CD14-positive monocyte (primary cell): ENCODE data around the gene CASK. TPM values are rescaled to one million over a fixed set of nuclear protein-coding genes. Genes with fewer than 3 reads are reported as not detected.
A peak's percentile ranks its signal among the peaks of the same experiment; 100 is the strongest.

Experiments used
- DNase-seq, 3 donors: peaks; one replicate each; pipeline ENCODE4 v3.0.0-alpha.2; 2011 to 2022
- H2AFZ ChIP-seq: 2 replicates; pipeline ENCODE4 v1.6.0; 2012; ENCODE audit warnings: mild to moderate bottlenecking, low read depth, low read length, inconsistent platforms; ENCODE audit not compliant: insufficient read depth, poor library complexity, severe bottlenecking
- H3K27ac ChIP-seq, 2 donors: 1 replicate in 1 of 2; 2 replicates in 1 of 2; pipeline ENCODE4 v1.5.1; 2012 to 2013; ENCODE audit warnings: low read length in 2 of 2, control low read depth in 1 of 2, inconsistent platforms in 1 of 2, low read depth in 1 of 2, mild to moderate bottlenecking in 1 of 2
- H3K27me3 ChIP-seq, 2 donors: one replicate each; pipeline versions ENCODE4 v1.6.0 to v1.6.1; 2011 to 2013; ENCODE audit warnings: low read length in 2 of 2; ENCODE audit not compliant: control insufficient read depth in 2 of 2, insufficient read depth in 2 of 2
- H3K36me3 ChIP-seq, 2 donors: replicated peaks in 1 of 2; 1 replicate in 1 of 2; 2 replicates in 1 of 2; pipeline versions ENCODE4 v1.5.1 to v1.6.1; 2012 to 2013; ENCODE audit warnings: low read length in 2 of 2, control low read depth in 1 of 2, inconsistent platforms in 1 of 2, mild to moderate bottlenecking in 1 of 2; ENCODE audit not compliant: insufficient read depth in 2 of 2, control insufficient read depth in 1 of 2
- H3K4me1 ChIP-seq, 2 donors: 1 replicate in 1 of 2; 2 replicates in 1 of 2; pipeline versions ENCODE4 v1.5.1 to v1.6.1; 2012 to 2013; ENCODE audit warnings: low read length in 2 of 2, control low read depth in 1 of 2, inconsistent platforms in 1 of 2, mild to moderate bottlenecking in 1 of 2, moderate library complexity in 1 of 2; ENCODE audit not compliant: insufficient read depth in 2 of 2, control insufficient read depth in 1 of 2
- H3K4me2 ChIP-seq: replicated peaks from 2 replicates; pipeline ENCODE3; 2012; ENCODE audit warnings: low read length, moderate library complexity, mild to moderate bottlenecking; ENCODE audit not compliant: poor library complexity, severe bottlenecking; ENCODE audit errors: extremely low read depth
- H3K4me3 ChIP-seq, 3 experiments: fragments of 200-600 bp in 1 of 3; sonication (generic) in 1 of 3; replicated peaks in 1 of 3; 1 replicate in 2 of 3; 2 replicates in 1 of 3; pipeline ENCODE4 v1.5.1; 2011 to 2013; ENCODE audit warnings: low read length in 3 of 3, mild to moderate bottlenecking in 3 of 3, control low read depth in 2 of 3, low read depth in 2 of 3, inconsistent platforms in 1 of 3, moderate library complexity in 1 of 3
- H3K79me2 ChIP-seq: 2 replicates; pipeline ENCODE4 v1.6.0; 2012; ENCODE audit warnings: mild to moderate bottlenecking, control low read depth, inconsistent platforms, low read length, moderate library complexity; ENCODE audit not compliant: insufficient read depth
- H3K9ac ChIP-seq: 2 replicates; pipeline ENCODE4 v1.6.0; 2017; ENCODE audit warnings: low read length, mild to moderate bottlenecking; ENCODE audit not compliant: insufficient read depth, poor library complexity, severe bottlenecking
- H3K9me3 ChIP-seq, 2 donors: replicated peaks in 1 of 2; 1 replicate in 1 of 2; 2 replicates in 1 of 2; pipeline versions ENCODE4 v1.5.1 to v1.6.1; 2012 to 2013; ENCODE audit warnings: low read length in 2 of 2, control low read depth in 1 of 2; ENCODE audit not compliant: control insufficient read depth in 1 of 2, insufficient read depth in 1 of 2
- H4K20me1 ChIP-seq: 2 replicates; pipeline ENCODE4 v1.6.0; 2012; ENCODE audit warnings: mild to moderate bottlenecking, low read length, control low read depth, moderate library complexity; ENCODE audit not compliant: insufficient read depth
- H3K27ac Mint-ChIP-seq, 7 donors: one replicate each; pipeline ENCODE4 v1.8.0; 2020; ENCODE audit warnings: mild to moderate bottlenecking in 7 of 7, mixed read lengths in 7 of 7, moderate library complexity in 6 of 7, inconsistent platforms in 2 of 7
- H3K27me3 Mint-ChIP-seq, 3 donors: one replicate each; pipeline ENCODE4 v1.8.0; 2021 to 2022; ENCODE audit warnings: low read depth in 3 of 3, mild to moderate bottlenecking in 3 of 3, mixed read lengths in 3 of 3, moderate library complexity in 3 of 3, inconsistent platforms in 1 of 3
- H3K36me3 Mint-ChIP-seq, 2 donors: one replicate each; pipeline ENCODE4 v1.8.0; 2020; ENCODE audit warnings: mixed read lengths in 2 of 2, inconsistent platforms in 1 of 2, mild to moderate bottlenecking in 1 of 2
- H3K4me1 Mint-ChIP-seq: one replicate; pipeline ENCODE4 v1.8.0; 2020; ENCODE audit warnings: mild to moderate bottlenecking, mixed read lengths
- H3K4me3 Mint-ChIP-seq, 2 donors: one replicate each; pipeline ENCODE4 v1.8.0; 2020; ENCODE audit warnings: mild to moderate bottlenecking in 2 of 2, mixed read lengths in 2 of 2, moderate library complexity in 1 of 2
- H3K9me3 Mint-ChIP-seq, 7 donors: one replicate each; pipeline ENCODE4 v1.8.0; 2020 to 2022; ENCODE audit warnings: mixed read lengths in 7 of 7, mild to moderate bottlenecking in 6 of 7, moderate library complexity in 6 of 7, inconsistent platforms in 2 of 7
- CTCF ChIP-seq: fragments of 200-600 bp; IDR thresholded peaks from one replicate; pipeline ENCODE4 v1.8.0; 2022; ENCODE audit warnings: antibody characterized with exemption, mild to moderate bottlenecking
- WGBS: methylation state at CpG from one replicate; pipeline ENCODE4 v1.1.5; 2013; ENCODE audit warnings: missing lambda C conversion rate; ENCODE audit not compliant: insufficient coverage; 5-methylcytosine and 5-hydroxymethylcytosine counted together
- intact Hi-C, 2 donors: fragments of 100-400 bp; cut with micrococcal nuclease; formaldehyde crosslinking; loops; one replicate each; pipeline versions ENCODE4 v1.15.0 to v1.15.1; 2023
- polyA plus RNA-seq, 3 donors: library from polyadenylated mRNA; depleted of rRNA in 1 of 3; unstranded in 2 of 3; stranded (reverse) in 1 of 3; fragments of 300-500 nt in 2 of 3; fragments of >200 nt in 1 of 3; fragmentation: Illumina TruSeq in 2 of 3; gene quantifications; 1 replicate in 2 of 3; 2 replicates in 1 of 3; pipeline ENCODE4 v1.2.3, GENCODE V29; 2012 to 2021

The CASK gene
- polyA plus RNA-seq, 3 donors: 0.48 to 7.4 (median 2.5) TPM

DNA sequence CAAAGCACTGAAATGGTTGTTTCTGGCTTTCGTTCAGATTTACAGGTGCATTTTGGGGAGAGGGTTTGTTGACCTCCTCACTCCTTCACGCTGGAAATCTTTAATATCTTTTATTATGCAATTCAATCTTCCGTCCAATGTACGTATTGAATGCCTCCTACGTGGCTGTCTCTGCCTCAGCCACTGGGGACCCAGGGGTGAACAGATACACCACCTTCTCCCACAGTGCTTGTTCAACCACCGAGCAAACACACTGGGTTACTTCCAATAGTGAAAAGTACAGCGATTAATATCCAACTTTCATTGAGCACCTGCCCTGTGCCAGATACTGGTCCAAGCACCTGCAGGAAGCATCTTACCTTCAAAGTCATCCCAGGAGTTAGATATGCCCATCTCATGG is 424.2 kb downstream of the CASK start:
- H3K9ac ChIP-seq: no peak overlapping the region
- H2AFZ ChIP-seq: no peak overlapping the region
- Mint-ChIP-seq H3K36me3 (no peaks in the 10 kb centered on the region), H3K9me3 (peaks cover 0 to 28% (median 9%) of the 10 kb centered on the region in 7 donors), H3K27ac (no peak overlapping the region), H3K4me3 (no peak overlapping the region), H3K4me1 (no peaks in the 10 kb centered on the region), H3K27me3 (peaks cover 0 to 8% (median 0%) of the 10 kb centered on the region in 3 donors)
- H3K27ac ChIP-seq: no peak overlapping the region
- H3K27me3 ChIP-seq: peaks cover 0 to 2% of the 10 kb centered on the region in 2 donors
- H3K79me2 ChIP-seq: no peaks in the 10 kb centered on the region
- H3K4me3 ChIP-seq: no peak overlapping the region
- H3K9me3 ChIP-seq: peaks cover 0 to 4% of the 10 kb centered on the region in 2 donors
- no peaks in the 10 kb centered on the region for H3K36me3 ChIP-seq
- no peaks in the 10 kb centered on the region for H4K20me1 ChIP-seq
- no peak overlapping the region for H3K4me2 ChIP-seq
- intact Hi-C loops: no loop called here
- TF ChIP-seq CTCF: no peak
- H3K4me1 ChIP-seq: no peaks in the 10 kb centered on the region
- DNase-seq: no peak
- 90% methylated on average over 2 of the region's 7 CpGs for WGBS

- Mint-ChIP-seq H3K36me3 (no peaks in the 10 kb centered on the region), H3K4me1 (peaks cover 4% of the 10 kb centered on the region), H3K4me3 (no peak overlapping the region), H3K27ac (peak overlapping the region in 2 of 7 donors; percentile 9 to 70), H3K27me3 (peaks cover 0 to 11% (median 6%) of the 10 kb centered on the region in 3 donors), H3K9me3 (peaks cover 0 to 9% (median 2%) of the 10 kb centered on the region in 7 donors)
- H3K4me3 ChIP-seq: no peak overlapping the region
- no peak overlapping the region for H2AFZ ChIP-seq
- H3K27me3 ChIP-seq: no peaks in the 10 kb centered on the region
- H3K9me3 ChIP-seq: no peaks in the 10 kb centered on the region
- intact Hi-C loops: no loop called here
- DNase-seq: peak; percentile 60 to 84 (median 66)
- H3K4me1 ChIP-seq: no peaks in the 10 kb centered on the region
- H3K9ac ChIP-seq: no peak overlapping the region
- TF ChIP-seq CTCF: no peak
- H3K27ac ChIP-seq: no peak overlapping the region
- H3K4me2 ChIP-seq: no peak overlapping the region
- 91% methylated on average over 4 of the region's 12 CpGs for WGBS
- H3K36me3 ChIP-seq: no peaks in the 10 kb centered on the region
- no peaks in the 10 kb centered on the region for H4K20me1 ChIP-seq
- no peaks in the 10 kb centered on the region for H3K79me2 ChIP-seq
These were observed 431.9 kb downstream of the CASK start for GRCh38 chrX:41491267-41492004.
